Activated CD4-positive, alpha-beta T cell treated with anti-CD3 and anti-CD28 coated beads, Interleukin-2, amount 10 ng/mL, durations not matched to agents 7 days and 5 days (primary cell): ENCODE data around the gene LCP2. TPM values are rescaled to one million over a fixed set of nuclear protein-coding genes. Genes with fewer than 3 reads are reported as not detected.
A peak's percentile ranks its signal among the peaks of the same experiment; 100 is the strongest.
"Not testable (repeated sequence)": the region's sequence is repeated elsewhere in the genome, so short reads cannot be mapped to it uniquely, and the experiment has no call there.

Experiments used
- CTCF ChIA-PET: fragments of 350-600 bp; sonication (Branson Sonifier 250); formaldehyde crosslinking; loops from one replicate; lab custom pipeline; 2021; ENCODE audit warnings: antibody characterized with exemption; lab: Charles Lee
- POLR2A ChIA-PET: fragments of 350-600 bp; sonication (Branson Sonifier 250); formaldehyde crosslinking; loops from one replicate; lab custom pipeline; 2021; ENCODE audit warnings: antibody characterized with exemption; lab: Charles Lee
- DNase-seq: peaks from one replicate; pipeline ENCODE4 v3.0.0-alpha.2; 2020
- H3K27ac Mint-ChIP-seq: one replicate; pipeline ENCODE4 v1.8.0; 2021; ENCODE audit warnings: mild to moderate bottlenecking, moderate library complexity, mixed read lengths
- H3K27me3 Mint-ChIP-seq: one replicate; pipeline ENCODE4 v1.8.0; 2021; ENCODE audit warnings: mixed read lengths
- H3K36me3 Mint-ChIP-seq: one replicate; pipeline ENCODE4 v1.8.0; 2021; ENCODE audit warnings: low read depth, mixed read lengths
- H3K4me1 Mint-ChIP-seq: one replicate; pipeline ENCODE4 v1.8.0; 2021; ENCODE audit warnings: mixed read lengths
- H3K4me3 Mint-ChIP-seq: one replicate; pipeline ENCODE4 v1.8.0; 2021; ENCODE audit warnings: mild to moderate bottlenecking, moderate library complexity, mixed read lengths
- H3K9me3 Mint-ChIP-seq: one replicate; pipeline ENCODE4 v1.8.0; 2021; ENCODE audit warnings: mixed read lengths
- total RNA-seq, 2 experiments: library from RNA; stranded (reverse); gene quantifications; one replicate each; pipeline ENCODE4 v1.2.3, GENCODE V29; 2021

Gene LCP2
- total RNA-seq, 2 experiments from 2014 or later = 285 to 309 TPM

DNA sequence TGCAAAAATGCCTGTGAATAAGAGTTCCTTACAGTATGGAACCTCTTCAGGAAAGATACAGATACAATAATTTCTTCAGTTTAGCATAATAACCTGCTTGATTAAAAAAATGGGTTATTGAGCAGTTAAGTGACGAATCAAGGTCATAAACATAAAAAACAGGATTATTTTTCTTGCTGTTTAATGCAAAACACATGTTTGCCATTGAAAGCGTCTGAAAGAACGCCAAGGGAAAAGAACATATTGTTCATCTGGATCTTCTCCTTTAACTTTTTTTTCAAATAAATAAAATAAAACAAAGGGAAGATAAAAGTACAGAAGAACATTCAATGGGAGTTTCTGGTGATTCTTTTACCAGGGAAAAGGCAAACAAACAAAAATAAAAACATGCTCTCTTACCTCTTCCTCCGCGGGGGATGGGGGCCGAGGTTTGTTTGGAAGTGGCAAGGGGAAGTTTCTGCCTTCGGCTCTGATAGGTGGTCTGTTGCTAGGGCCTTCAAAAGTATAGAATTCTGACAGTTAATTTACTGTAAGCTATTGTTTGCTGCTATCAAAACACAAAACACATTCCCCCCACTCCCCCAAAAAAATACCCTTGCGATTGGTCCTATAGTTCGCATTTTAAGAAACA, 44.7 kb downstream of the LCP2 start:
- POLR2A ChIA-PET = no interaction called here
- Mint-ChIP-seq H3K27ac (no peak overlapping the region), H3K9me3 (no peaks in the 10 kb centered on the region), H3K27me3 (no peaks in the 10 kb centered on the region), H3K4me3 (no peak overlapping the region), H3K36me3 (peaks cover 94% of the 10 kb centered on the region), H3K4me1 (peaks cover 56% of the 10 kb centered on the region)
- CTCF ChIA-PET = interaction anchor here (1.0 to 1.4 kb wide), 2 partner anchors 21 to 89 kb away, joined by 3 read pairs; no protein-coding TSS in a partner anchor
- DNase-seq = no peak

DNA sequence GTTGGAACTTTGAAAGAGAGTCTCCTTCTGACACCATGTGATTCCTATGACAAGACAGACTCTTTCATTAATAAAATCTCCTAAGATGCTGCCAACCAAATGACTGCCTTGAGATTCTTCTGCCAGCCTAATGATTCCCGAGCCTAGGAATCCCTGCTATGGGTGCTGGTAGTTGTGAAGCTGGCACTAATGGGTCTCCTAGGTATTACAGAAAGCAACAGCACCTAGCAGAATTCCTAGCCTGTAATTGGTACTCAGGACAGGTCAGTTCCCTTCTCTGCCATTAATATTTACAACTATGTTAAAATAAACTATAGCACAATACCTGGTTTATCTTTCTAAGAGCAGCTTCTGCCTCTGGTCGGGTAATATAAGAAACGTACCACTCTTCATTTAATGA, 45.5 kb downstream of the LCP2 start:
- no peak for DNase-seq
- no peak overlapping the region for H3K27ac Mint-ChIP-seq
- H3K4me3 Mint-ChIP-seq = no peak overlapping the region
- ChIA-PET CTCF (interaction anchor here (0.9 to 1.4 kb wide), 4 partner anchors 14 to 90 kb away, joined by 3 to 4 read pairs (median 4); no protein-coding TSS in a partner anchor), POLR2A (no interaction called here)
- no peaks in the 10 kb centered on the region for H3K27me3 Mint-ChIP-seq
- H3K4me1 Mint-ChIP-seq = peaks cover 48% of the 10 kb centered on the region
- peaks cover 5% of the 10 kb centered on the region for H3K9me3 Mint-ChIP-seq
- H3K36me3 Mint-ChIP-seq = peaks cover 94% of the 10 kb centered on the region

DNA sequence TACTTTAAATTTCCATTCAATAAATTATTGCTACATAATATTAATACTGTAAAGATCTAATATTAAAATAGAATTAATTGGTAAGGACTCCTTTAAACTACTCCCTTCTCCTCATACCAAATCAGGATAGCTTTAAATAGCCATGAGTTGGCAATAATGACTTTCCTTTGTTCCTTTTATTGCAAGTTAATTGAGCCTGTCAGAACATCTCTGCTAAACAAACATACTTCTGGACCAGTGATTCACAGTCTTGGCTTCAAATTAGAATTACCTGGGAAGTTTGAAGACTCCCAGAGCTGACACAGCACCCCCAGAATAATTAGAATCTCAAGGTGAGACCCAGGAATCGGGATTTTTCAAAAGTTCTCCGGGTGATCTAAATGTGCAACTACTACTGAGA, 46.1 kb downstream of the LCP2 start:
- ChIA-PET POLR2A (no interaction called here), CTCF (interaction anchor here (0.9 to 1.0 kb wide), 3 partner anchors 15 to 89 kb away, joined by 3 to 4 read pairs (median 4); no protein-coding TSS in a partner anchor)

DNA sequence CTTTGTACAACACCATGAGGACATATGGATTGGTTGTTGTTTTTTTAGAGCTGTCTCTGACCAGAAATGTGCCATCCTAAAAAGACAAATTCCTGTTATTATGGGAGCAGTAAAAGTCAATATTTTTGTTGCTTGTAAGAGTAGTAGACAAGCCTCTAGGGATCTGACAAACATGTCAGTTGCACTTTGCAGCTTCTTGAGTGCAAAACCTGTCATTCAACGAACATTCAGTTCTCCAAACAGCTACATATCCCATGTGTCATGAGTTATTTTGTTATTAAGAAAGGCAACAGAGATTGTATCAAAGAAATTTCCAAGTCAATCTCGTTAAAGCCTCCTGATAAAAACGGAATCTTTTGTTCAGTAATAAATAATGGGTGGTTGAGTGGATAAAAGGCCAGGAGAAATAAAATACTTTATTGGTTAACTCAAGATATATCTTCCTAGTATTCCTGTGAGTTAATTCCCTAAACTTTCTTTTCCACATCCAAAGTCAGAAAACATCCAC, 46.7 kb downstream of the LCP2 start:
- H3K4me1 Mint-ChIP-seq = peaks cover 36% of the 10 kb centered on the region

More for the DNA sequence above, 46.1 kb downstream of the LCP2 start:
- no peaks in the 10 kb centered on the region for H3K27me3 Mint-ChIP-seq
- peaks cover 42% of the 10 kb centered on the region for H3K4me1 Mint-ChIP-seq
- no peak overlapping the region for H3K27ac Mint-ChIP-seq
- no peak overlapping the region for H3K4me3 Mint-ChIP-seq
- no peak for DNase-seq
- peaks cover 94% of the 10 kb centered on the region for H3K36me3 Mint-ChIP-seq
- peaks cover 9% of the 10 kb centered on the region for H3K9me3 Mint-ChIP-seq

DNA sequence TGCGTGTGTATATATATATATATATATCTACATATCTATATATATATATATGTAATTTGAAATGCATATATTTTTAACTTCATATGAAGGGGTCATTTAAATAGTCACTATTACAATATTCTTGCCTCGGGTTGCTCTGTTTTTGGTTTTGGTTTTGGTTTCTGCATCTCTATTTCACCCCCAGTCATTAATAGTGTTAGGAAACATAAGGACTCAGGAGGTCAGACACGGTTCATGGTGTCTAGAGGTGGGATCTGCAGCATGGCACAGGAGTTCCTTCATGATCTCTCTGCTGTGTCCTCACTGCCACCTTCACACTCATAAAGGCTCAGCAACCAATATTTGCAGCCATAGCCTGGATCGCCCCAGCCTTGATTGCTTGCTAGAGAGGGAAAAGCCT, 48.2 kb downstream of the LCP2 start:
- H3K27ac Mint-ChIP-seq = no peak overlapping the region
- no peak for DNase-seq
- peaks cover 22% of the 10 kb centered on the region for H3K4me1 Mint-ChIP-seq
- POLR2A ChIA-PET = no interaction called here
- H3K4me3 Mint-ChIP-seq = no peak overlapping the region
- H3K9me3 Mint-ChIP-seq = peaks cover 17% of the 10 kb centered on the region
- CTCF ChIA-PET = no interaction called here
- H3K36me3 Mint-ChIP-seq = peaks cover 89% of the 10 kb centered on the region
- H3K27me3 Mint-ChIP-seq = no peaks in the 10 kb centered on the region

More for the DNA sequence above, 46.7 kb downstream of the LCP2 start:
- no peak for DNase-seq
- Mint-ChIP-seq H3K36me3 (peaks cover 94% of the 10 kb centered on the region), H3K9me3 (peaks cover 12% of the 10 kb centered on the region), H3K27ac (no peak overlapping the region), H3K27me3 (no peaks in the 10 kb centered on the region), H3K4me3 (no peak overlapping the region)
- CTCF ChIA-PET = no interaction called here
- POLR2A ChIA-PET = no interaction called here

DNA sequence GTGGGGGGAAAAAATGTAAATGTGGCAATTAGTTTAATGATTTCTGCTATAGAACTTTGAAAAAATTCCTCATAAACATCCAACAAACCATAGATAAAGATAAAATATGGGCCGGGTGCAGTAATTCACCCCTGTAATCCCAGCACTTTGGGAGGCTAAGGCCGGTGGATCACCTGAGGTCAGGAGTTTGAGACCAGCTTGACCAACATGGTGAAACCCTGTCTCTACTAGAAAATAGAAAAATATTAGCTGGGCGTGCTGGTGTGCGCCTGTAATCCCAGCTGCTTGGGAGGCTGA, 48.7 kb downstream of the LCP2 start:
- DNase-seq, H3K4me3 Mint-ChIP-seq, POLR2A ChIA-PET, CTCF ChIA-PET, H3K27ac Mint-ChIP-seq, H3K27me3 Mint-ChIP-seq: not testable (repeated sequence)
- H3K4me1 Mint-ChIP-seq = peaks cover 17% of the 10 kb centered on the region
- H3K9me3 Mint-ChIP-seq = peaks cover 17% of the 10 kb centered on the region
- H3K36me3 Mint-ChIP-seq = peaks cover 84% of the 10 kb centered on the region

DNA sequence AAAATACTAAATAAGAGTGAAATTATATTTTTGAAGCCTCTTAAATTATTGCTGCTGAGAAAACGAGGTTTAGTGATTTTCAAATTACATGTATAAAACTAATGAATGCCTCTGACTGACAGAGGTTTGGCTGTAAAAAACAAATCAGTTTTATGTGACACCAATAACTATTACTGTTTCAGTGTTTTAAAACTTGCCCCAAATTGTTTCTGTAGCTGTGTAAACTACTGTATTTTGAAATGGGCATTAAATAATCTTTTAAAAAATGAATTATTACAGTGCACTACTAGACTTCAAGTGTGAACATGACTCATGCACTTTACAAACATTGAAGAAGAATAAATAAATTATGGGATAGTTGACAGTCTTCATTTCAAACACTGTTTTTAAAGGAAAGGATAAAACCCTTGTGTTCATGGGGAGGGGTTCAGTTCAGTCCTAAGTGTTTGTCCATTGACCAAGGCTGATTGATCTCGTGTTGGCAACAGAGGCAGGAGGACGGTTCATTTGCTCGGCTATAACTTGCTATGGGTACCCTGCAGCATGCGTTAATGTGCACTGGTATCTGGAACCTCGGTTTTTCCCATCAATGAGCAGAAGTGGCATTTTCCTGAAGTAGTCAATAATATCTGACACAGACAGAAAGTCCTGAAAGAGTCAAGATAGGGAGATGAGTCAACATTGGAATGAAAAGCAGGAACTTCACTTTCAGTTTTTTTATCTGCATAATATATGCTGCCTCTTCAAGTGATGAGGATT, 49.2 kb downstream of the LCP2 start:
- Mint-ChIP-seq H3K4me1 (peaks cover 12% of the 10 kb centered on the region), H3K4me3 (no peak overlapping the region), H3K27ac (no peak overlapping the region), H3K36me3 (peaks cover 79% of the 10 kb centered on the region), H3K27me3 (no peaks in the 10 kb centered on the region), H3K9me3 (peaks cover 17% of the 10 kb centered on the region)
- POLR2A ChIA-PET = no interaction called here
- CTCF ChIA-PET = no interaction called here
- no peak for DNase-seq

DNA sequence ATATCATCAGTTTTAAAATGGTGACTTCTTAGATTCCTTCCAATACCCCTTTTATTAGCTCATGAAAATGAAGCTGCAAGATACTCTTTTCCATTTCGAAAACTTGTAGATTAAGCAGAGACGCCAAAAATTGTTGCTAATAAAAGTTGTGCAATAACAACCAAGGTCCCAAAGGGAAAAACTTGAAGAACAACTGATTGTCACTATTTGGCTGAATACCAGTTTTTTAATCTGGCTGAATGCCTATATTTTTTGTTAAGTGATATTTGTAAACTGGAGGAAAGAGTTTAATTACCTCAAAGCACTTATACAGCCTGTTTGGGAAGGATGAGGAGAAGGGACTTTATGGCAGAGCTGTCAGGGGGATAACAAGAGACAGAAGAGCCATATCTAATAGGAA, 50.2 kb downstream of the LCP2 start:
- ChIA-PET POLR2A (no interaction called here), CTCF (interaction anchor here (0.9 to 1.6 kb wide), 7 partner anchors 9 to 138 kb away, joined by 3 to 5 read pairs (median 4); no protein-coding TSS in a partner anchor)
- Mint-ChIP-seq H3K4me3 (no peak overlapping the region), H3K36me3 (peaks cover 70% of the 10 kb centered on the region), H3K4me1 (peaks cover 12% of the 10 kb centered on the region), H3K9me3 (peaks cover 17% of the 10 kb centered on the region), H3K27me3 (no peaks in the 10 kb centered on the region), H3K27ac (no peak overlapping the region)
- no peak for DNase-seq

DNA sequence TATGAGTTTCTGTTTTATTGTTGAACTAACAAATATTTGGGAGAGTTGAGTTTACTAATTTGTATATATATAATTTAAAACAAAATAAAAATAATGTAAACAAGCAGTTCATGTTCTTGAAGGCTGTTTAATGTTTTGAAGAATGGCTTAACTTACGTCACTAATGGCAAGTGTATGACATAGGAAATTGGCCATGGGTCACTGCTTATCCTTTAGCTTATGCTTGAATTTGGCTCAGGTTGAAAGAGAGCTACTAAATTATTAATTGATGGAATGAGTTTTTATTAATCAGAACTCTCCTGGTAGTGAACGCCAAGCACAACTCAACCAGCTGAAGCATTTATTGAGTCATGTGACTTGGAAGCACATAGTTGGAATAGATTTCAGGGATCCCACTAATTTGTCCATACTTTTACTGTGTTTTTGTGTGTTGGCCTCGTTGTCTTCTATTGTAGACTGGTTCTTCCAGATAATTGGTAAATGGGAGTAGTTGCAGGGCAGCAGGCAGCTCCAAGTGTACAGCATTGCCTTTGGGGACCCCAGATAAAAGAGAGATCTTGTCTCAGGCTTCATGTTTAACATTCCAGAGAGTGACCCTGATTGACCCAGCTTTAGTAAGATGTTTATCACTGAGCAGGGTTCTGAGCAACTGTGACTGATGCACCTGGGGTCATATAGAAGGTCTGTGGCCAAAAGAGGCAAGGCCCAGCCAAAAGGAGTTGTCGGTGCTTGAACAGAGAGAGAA, 51.3 kb downstream of the LCP2 start:
- H3K27ac Mint-ChIP-seq = peak overlapping the region; percentile 46
- H3K9me3 Mint-ChIP-seq = peaks cover 17% of the 10 kb centered on the region

DNA sequence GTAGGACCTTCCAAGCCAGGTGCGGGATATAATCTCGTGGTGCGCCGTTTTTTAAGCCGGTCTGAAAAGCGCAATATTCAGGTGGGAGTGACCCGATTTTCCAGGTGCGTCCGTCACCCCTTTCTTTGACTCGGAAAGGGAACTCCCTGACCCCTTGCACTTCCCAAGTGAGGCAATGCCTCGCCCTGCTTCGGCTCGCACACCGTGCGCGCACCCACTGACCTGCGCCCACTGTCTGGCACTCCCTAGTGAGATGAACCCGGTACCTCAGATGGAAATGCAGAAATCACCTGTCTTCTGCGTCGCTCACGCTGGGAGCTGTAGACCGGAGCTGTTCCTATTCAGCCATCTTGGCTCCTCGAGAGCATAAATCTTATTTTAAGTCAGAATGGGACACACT, 52.1 kb downstream of the LCP2 start:
- H3K27me3 Mint-ChIP-seq, POLR2A ChIA-PET, H3K4me3 Mint-ChIP-seq, H3K4me1 Mint-ChIP-seq, H3K27ac Mint-ChIP-seq, DNase-seq: not testable (repeated sequence)
- H3K9me3 Mint-ChIP-seq = peaks cover 17% of the 10 kb centered on the region
- peaks cover 52% of the 10 kb centered on the region for H3K36me3 Mint-ChIP-seq
- CTCF ChIA-PET = interaction anchor here (1.2 to 1.6 kb wide), 4 partner anchors 11 to 89 kb away, joined by 3 to 6 read pairs (median 4); no protein-coding TSS in a partner anchor

More for the DNA sequence above, 51.3 kb downstream of the LCP2 start:
- POLR2A ChIA-PET = no interaction called here
- peaks cover 7% of the 10 kb centered on the region for H3K4me1 Mint-ChIP-seq
- H3K27me3 Mint-ChIP-seq = no peaks in the 10 kb centered on the region
- DNase-seq = no peak
- no peak overlapping the region for H3K4me3 Mint-ChIP-seq
- H3K36me3 Mint-ChIP-seq = peaks cover 60% of the 10 kb centered on the region
- CTCF ChIA-PET = interaction anchor here (0.9 to 1.6 kb wide), 12 partner anchors 8 to 170 kb away, joined by 3 to 6 read pairs (median 4); no protein-coding TSS in a partner anchor

DNA sequence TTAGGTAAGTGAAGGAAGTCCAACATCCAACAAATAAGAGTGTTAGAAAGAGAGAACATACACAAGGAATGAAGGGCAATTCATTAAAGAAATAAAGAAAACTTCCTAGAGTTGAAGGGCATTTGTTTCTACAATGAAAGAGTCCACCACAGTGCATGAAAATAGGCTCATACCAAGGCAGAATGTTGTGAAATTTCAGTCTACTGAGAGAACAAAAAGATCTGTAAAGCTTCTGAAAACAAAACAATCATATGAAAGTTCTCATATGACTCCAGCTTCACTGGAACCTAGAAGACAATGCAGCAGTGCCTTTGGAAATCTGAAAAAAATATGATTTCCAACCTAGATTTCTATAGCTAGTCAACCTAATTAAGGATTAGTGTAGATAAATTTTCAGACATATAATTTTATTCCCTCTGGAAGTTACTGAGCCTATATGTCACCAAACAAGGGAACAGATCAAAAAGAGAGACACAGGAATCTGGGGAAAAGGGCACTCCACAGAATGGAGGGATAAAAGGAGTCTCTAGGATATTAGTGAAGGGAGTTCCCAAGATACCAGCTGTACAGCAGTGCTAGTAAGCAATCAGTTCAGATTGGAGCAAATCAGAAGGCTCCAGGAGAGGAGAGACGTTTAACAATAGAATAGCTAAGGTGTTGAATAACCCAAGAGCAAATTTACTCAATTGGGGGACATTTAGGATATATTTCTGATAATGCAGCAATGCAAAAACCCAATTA, 59.0 kb downstream of the LCP2 start:
- H3K36me3 Mint-ChIP-seq = peaks cover 23% of the 10 kb centered on the region
- no peak overlapping the region for H3K4me3 Mint-ChIP-seq
- H3K9me3 Mint-ChIP-seq = no peaks in the 10 kb centered on the region
- POLR2A ChIA-PET = no interaction called here
- H3K27me3 Mint-ChIP-seq = no peaks in the 10 kb centered on the region
- H3K4me1 Mint-ChIP-seq = peaks cover 4% of the 10 kb centered on the region
- H3K27ac Mint-ChIP-seq = no peak overlapping the region
- CTCF ChIA-PET = interaction anchor here (1.0 to 2.0 kb wide), 8 partner anchors 8 to 182 kb away, joined by 3 to 9 read pairs (median 3); no protein-coding TSS in a partner anchor
- no peak for DNase-seq
